ENCODE results near the gene NSUN2.

Gene NSUN2

DNA sequence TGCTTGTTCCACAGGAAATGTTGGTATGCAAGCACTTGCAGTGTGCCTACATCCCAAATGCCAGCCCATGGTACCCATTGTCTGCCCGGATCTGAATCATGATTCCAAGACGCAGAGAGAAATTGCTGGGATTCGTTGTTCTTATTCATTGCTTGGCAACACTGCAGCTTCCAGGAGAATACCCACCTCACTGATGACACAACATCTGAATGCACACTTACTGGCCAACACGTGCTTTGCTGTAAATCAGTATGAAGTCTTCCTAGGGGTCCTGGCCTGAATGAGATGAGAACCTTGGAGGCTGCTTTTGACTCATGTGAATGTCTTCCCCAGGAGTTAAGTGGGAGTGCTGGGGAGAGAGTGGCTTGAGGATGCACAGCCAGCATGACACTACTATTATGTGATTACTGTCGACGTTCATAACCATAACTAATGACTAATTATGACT, 12.0 kb upstream of the NSUN2 start:
- no peak for DNase-seq (ENCODE audit: low spot score)

DNA sequence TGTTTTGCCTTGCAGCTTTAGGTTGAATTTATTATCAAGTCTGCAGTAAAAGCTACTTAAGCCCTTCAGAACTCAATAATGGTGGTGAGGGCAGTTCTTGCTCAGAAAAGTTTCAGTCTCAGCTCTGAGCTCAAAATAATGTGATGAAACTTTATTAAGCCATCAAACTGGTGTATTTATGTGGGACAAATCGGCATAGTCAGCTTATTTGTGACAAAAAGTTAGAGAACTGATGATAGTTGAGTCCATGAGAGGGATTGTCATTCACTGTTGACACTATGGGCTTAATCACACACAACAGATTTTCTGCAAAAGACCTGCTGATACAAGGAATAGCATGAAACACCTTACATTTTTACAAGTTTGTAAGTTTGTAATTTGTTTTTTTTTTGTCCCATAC, 9.8 kb upstream of the NSUN2 start:
- DNase-seq (ENCODE audit: low spot score) = no peak

DNA sequence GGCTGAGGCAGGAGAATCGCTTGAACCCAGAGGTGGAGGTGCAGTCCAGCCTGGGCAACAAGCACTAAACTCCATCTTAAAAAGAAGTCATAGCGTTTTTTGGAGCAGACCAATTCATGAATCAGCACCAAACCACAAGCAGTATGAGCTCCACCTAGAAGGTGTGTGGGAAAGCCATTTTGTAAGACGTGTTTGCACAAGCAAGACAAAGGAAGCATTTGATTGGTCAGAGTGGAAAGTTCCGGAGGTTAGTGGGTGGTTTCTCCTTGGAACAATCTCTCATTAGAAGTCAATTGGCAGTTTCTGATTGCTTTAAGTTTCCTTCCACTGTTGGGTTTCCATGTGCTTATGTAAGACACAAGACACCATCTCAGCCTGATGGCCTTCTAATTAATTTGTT, 5.4 kb upstream of the NSUN2 start:
- peak; percentile 28 for DNase-seq (ENCODE audit: low spot score)

DNA sequence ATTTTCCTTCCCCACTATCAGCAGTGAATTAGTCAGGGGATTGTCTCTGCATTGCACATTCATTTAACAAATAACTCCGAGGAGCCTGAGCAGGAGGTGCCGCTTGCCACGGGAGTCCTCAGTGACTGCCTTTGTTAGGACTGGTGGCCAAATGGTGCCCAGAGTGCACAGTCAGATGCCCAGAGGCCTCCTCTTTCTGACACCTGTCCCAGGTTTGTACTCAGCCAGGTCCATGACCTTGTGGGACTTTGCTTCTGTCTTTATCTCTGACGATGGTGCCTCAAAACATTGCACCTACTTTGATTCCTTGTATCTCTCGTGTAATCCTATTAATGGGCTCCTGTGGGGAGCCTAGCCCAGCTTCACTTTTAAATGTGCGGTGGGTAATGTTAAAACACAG, 4.7 kb upstream of the NSUN2 start:
- DNase-seq (ENCODE audit: low spot score) = no peak

DNA sequence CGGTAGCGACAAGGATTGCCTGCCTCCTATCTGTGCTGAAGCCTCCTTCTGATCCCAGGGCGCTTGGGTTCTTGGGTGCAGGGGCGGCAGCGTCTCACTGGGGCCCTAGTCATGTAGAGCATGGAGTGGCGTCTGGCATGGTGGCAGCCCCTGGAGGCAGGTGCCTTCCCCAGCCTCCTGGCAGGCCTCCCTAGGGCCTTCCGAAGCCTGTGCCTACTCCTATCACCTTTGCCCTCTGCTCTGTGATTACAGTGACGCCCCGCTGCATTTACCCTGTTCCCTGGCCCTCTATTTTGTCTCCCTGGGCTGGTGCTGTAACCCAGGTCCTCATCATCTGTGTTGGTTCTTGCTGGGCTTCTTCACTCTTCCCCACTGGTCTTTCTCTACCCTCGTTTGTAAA, 4.2 kb upstream of the NSUN2 start:
- DNase-seq (ENCODE audit: low spot score) = no peak

DNA sequence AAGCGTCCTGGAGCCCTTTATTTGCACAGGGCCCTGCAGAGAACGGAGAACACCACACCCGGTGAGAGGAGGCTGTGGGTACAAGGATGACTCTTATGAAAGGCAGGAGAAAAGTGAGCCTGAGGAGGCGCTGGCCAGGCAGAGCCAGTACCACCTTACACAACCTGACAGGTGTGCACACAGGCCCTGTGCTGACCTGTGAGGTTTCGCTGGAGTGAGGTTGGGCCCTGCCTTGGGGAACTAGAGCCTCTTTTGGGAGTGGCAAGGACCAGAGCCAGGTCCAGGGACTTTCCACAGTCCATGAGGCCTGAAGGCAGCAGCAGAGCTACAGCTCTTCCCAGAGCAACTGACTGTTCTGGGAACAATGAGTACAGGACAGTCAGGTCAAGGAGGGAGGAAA, 3.4 kb upstream of the NSUN2 start:
- no peak for DNase-seq (ENCODE audit: low spot score)

DNA sequence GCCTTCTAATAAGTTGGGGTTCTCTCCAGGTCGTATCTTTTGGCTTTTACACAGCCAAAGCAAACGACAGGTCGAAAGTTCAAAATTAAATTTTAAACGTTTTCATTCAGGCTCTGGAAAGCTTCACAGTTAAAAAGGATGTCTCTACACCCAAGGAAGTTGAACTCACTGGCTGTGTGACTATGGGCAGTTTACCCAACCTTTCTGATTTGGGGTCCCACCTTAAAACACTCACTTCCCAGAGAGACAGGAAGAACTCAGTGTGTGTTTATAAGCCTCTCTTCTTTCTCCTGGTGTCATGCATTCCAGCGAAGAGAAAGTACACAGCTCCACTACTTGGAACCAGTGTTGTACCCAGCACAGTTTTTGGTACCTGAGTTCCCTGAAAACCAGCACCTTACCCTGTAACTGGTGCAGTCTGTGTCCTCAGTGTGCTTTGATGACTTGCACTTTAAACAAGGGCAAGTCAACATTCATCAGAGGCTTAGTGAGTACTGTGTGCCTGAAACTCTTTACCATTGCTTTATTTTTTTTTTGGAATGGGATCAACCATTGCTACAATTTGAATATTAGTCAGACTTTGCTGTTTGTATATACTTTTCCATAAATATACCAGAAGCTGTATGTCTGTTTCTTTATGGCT, 2.1 kb upstream of the NSUN2 start:
- no peak for DNase-seq (ENCODE audit: low spot score)

DNA sequence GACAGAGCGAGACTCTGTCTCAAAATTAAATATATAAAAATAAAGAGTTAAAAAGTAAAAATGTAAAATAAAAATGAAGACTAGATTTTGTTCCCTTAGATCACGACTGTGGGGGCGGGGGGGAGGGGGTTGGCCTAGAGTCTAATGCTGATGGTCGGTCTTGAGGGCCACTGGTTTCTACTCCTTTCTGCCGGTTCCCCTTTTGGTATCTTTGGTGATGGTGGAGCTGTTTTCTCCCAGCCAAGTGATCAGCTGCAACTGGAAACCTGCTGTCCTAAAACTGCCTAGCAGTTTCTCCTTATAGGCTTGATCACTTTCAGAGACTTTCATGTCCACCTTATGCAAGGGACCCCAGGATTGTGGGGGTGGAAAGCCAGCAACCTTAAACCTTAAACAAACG, 1.5 kb upstream of the NSUN2 start:
- DNase-seq (ENCODE audit: low spot score) = no peak

DNA sequence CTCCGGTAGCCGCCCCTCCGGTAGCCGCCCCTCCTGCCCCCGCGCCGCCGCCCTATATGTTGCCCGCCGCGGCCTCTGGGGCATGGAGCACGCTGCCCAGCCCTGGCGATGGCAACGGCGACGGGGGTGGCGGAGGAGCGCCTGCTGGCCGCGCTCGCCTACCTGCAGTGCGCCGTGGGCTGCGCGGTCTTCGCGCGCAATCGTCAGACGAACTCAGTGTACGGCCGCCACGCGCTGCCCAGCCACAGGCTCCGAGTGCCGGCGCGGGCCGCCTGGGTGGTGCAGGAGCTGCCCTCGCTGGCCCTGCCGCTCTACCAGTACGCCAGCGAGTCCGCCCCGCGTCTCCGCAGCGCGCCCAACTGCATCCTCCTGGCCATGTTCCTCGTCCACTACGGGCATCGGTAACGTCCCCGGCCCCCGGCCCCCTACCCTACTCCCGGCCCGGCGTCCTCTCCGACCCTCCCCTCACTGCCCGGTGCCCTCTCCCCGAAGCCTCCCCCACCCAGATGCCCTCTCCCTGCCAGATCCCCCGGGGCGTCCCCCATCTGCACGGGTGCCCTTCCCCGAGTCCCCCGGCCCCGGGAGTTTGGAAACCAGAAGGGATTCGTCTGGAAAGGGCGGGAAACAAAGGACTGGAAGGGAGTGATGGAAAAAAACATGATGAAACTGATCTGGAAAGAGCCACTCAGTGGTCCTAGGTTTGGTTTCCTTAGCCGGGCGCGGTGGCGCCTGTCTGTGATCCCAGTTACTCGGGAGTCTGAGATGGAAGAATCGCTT, 813 bp upstream of the NSUN2 start:
- no peak for DNase-seq (ENCODE audit: low spot score)

DNA sequence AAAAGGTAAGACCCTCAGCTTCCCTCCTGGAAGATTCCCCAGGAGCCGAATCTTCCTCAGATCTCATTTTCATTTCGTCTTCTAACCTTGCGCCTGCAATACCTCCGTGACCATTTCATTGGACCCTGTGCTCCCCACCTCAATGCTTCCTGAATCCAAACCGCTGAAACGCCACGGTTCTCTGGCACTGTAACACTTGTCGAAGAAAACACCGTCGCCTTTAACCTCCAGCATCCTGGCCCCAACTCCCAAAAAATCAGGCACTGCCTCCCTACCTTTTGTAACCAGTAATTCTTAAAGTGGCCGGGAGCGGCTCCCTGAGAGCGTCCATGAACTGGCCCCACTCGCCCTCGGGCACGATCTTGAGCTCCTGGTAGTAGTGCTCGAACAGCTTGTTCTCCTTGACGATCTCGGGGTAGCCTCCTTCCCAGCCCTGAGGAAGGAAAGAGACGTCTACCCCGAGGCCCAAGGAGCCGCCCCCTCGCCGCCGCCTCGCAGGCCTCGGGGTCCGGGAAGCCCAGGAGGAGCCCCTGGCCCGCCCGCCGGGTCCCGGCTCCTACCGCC, 438 bp downstream of the NSUN2 start:
- peak; percentile 3 for DNase-seq (ENCODE audit: low spot score)

DNA sequence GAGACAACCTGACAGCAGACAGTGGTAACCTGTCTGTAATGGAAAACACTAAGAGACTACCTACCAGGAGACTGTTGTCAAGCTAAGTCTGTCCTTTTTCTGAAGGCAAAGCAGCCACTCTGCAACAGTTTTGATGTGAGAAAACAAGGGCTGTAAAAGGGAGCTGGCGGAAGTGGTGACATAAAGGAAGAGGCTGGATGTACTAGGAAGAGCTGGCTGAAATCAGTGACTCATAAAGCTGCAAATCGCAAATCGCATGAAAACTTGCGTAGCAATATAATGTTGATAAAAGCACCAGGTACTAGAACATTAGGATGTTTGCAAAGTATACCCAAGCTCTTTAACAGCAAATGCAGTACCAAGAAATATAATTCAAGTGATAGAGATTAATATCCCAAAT, 1.4 kb downstream of the NSUN2 start:
- no peak for DNase-seq (ENCODE audit: low spot score)

DNA sequence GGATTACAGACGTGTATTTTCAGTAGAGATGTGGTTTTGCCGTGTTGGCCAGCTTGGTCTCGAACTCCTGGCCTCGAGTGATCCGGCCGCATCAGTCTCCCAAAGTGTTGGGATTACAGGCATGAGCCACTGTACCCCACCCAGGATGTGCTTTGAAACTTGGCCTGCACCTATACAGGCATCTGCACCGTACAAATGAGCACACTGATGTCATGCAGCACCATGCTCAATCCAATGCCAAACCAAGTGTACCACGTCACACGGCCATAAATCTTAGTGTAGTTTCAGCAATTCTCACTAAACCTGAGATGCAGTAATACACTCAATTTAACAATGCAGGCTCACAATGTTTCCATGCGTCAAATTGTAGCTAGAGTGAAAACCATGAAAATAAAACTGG, 6.3 kb downstream of the NSUN2 start:
- no peak for DNase-seq (ENCODE audit: low spot score)

DNA sequence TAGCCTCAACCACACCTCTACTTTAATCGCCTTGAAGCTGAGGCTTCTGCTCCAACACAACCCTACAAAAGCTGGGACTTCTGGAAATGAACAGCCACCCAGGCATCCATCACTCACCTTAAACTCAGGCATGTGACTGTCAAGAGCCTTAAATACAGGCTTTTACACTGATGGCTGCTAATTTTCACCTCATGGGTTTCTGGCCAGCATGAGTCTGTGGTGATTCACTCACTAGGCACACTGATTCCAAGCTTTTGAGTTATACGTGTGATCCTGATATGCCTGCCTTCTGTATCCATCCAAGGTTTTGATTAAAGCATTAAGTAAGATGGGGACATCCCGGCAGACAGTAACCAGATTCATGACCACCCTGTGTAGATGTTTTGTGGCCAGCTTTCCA, 8.9 kb downstream of the NSUN2 start:
- no peak for DNase-seq (ENCODE audit: low spot score)

DNA sequence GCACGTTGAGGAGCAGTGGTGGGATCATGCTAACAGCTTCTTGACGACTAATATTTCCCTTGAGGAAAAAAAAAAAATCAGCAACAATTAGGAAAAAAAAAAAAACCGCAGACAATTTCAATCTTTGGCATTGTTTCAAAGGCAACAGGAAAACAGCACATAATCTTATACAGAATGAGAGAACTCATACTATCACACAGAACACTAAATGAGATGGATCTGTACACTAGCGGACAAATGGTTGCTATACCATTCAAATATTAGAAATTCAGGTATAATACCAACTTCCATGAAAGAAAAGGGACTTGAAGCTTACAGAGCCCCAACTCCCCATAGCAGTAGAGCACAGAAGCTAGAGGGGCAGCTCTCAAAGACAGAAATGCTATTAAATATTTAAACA, 9.6 kb downstream of the NSUN2 start:
- DNase-seq (ENCODE audit: low spot score) = no peak

DNA sequence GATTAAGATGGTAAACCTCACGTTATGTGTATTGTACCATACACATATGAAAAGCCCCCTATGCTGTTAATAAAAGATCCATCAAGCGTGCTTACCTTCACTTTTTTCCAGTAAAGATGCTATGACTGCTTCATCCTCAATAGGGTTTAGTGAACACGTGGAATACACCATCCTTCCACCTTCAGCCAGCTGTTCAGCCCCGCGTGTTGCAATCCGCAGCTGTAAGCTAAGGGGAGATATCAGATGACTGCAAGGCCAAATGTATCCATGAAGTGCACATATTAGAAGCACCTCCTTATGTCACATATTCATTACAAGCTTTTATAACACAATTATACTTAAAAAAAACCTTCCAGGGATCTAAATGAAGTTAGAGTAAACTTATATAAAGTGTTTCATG, 16.2 kb downstream of the NSUN2 start:
- no peak for DNase-seq (ENCODE audit: low spot score)

DNA sequence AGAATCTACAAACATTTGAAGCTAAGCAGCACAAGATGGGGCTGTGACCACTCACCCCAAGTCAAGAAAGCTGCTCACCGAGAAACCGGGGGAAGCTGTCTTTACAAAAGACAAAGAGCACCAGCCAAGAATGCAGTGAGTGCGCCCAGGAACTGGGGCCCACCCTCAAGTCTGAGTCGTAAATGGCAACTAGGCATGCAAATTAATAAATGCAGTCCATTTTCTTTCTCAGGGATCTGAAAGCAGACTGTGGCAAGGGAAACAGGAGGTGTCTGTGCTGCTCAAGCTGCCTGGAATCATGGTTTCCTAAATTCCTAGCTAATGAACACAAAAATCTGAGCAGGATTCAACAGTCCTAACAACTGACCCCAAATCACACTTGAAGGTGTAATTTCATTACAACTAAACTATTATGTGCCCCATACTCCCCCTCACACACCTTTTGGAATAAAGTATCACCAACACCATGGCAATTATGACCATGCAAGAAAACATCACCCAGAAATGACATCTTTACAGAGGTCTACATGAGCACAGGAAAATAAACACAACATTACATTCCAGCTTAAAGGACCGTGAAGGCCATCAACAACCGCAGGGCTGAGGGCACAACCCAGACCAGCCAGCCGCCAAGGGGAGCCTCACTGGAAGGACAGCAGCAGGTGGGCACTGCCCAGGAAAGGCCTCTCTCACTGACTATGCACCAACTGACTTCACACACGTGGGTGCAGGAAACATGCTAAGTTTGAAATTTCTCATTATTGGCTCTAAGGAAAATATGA, 17.6 kb downstream of the NSUN2 start:
- DNase-seq (ENCODE audit: low spot score) = no peak

DNA sequence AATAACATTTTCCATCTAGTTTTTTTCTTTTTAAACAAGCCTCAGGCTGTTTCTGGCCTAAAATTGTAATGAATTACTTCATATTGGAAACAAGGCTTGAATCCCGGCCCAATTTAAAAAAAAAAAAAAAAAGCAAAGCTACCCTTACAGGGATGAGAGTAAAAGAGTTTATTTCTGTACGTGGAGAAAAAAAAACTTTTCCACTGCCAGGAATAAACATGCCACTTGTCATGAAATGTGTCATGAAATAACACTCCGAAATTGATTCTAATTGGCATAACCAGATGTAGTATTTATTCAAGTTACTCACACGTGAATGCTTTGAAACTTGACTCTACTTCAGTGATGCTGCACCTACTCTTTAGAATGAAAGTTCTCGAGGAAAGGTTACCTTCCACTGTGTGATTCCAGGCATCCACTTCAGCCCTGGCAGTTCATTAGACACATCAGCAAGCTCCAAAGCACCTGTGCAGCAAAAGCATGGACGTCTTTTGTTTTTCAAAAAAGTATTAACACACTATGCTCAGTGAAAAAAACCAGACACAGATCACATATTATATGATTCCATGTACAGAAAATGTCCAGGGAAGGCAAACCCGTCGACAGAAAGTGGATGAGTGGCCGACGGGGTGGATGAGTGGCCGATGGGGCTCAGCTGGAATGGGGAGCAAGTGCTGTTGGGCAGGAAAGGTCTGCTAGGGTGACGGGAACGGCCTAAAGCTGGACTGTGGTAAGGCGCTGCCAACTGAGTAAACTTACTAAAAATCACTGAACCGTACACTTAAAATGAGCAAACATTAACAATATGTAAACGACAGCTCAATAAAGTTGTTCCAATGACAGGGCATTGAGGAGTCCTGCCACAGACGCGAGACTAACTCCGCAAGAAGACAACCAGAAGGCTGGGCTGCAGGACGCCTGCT, 21.2 kb downstream of the NSUN2 start:
- no peak for DNase-seq (ENCODE audit: low spot score)

DNA sequence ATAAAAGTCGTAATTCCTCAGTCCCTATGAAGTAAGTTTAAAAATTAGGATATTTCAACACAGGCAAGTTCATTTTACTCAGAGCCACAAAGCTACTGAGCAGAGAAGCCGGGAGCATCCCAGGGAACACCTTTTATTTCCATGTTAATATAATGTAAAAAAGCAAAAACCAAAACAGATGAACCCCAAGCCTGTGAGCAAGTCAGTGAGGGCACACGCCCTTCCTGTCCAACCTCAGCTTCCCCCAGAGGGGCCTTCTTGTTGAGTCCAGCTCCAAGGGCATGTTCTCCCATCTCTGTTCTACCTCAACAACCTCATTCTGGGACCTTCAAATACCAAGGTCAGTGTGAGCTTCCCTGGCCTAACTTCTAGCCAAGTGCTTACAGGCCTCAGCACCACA, 24.8 kb downstream of the NSUN2 start:
- DNase-seq (ENCODE audit: low spot score) = no peak

DNA sequence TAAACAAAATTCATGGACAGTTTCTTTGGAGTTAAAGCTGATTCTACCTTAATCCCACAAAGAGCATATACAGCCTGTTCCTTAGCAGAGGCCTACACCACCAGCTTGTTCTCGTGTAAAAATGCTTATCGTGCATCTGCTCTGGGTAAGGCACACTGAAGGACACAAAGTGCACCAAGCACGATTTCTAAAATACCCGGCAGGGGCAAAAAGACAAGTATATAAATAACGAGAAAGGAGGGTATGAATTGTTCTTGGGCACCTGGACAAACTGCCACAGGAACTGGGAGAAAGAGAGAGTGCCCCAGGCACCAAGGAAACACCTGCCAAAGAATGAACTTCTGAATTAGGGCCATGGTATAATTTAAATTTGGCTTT, 25.3 kb downstream of the NSUN2 start:
- no peak for DNase-seq (ENCODE audit: low spot score)

DNA sequence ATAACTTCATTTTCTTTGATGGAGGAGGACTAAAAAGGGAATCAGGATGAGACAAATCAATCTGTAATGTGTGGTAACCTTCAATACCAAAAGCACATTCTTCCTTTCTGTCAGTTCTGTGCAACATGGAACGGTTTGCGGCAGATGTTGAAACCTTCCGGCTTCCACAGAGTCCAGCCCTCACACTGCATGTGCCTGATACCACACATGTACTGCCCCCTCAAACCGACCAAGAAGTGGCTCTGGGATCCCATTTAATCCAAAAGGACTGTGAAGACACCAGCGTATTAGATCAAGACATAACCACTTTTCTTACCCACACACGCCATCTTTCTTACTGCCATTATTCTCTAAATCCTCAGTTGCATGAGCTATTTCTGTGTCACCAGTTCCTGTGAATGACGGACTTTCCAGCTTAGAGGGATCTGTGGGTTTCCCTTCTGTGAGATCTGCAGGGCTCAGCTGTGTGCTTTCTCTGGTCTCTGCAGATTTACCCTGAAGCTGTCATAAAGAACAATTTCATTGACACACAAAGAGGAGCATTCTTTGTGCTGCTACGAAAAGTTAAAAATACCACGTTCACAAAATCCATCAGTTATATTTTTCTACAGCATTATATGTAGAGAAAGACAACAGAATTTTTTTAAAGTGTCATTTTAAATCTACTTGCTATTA, 25.8 kb downstream of the NSUN2 start:
- DNase-seq (ENCODE audit: low spot score) = no peak

DNA sequence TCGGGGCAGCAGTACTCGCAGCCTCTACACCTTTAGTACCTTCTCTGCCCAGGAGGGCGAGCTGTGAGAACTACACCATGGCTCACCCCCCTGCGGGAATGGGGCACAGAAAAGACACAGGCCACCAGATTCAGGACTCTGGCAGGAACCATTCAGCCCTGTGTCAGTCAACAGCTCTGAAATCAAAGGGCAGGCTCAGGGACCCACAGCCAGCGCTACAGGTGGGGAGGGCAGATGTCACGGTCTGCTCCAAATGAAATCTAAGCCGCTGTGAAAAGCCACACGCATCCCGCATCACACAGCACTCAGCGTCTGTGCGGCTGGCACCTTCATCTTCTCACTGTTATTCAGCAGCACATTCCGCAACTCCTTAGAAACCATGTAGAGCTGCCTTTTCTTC, 27.9 kb downstream of the NSUN2 start:
- DNase-seq (ENCODE audit: low spot score) = no peak

Measured in putamen (tissue), 1 donor.